ENCODE measurements around the gene ANO5. TPM values are rescaled to one million over a fixed set of nuclear protein-coding genes. Genes with fewer than 3 reads are reported as not detected.

Gene ANO5
- total RNA-seq, 1 experiment from 2014 or later = 4.3 TPM

DNA sequence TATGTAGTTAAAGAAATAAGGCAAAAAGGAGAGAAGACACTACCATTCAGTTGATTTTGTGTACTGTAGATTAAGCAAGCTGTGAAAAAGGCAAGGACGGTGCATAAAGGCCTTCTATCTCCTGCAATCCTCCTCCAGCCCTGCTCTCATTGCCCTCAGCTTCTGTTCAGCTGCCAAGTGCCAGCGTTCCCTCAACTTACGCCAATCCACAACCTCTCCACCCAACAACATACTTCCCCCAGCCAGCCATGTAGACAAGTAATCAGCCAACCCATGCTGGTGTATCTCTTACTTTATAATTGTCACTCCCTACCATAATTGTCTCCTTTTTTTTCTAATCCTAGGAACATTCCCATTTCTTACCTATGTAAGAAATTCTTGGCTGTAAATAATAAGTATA, 30.1 kb upstream of the ANO5 start:
- H3K27ac Mint-ChIP-seq (ENCODE audit: unreplicated experiment) = no peak overlapping the region
- H3K4me1 Mint-ChIP-seq (ENCODE audit: low read depth, unreplicated experiment) = no peaks in the 10 kb centered on the region
- peaks cover 12% of the 10 kb centered on the region for H3K27me3 Mint-ChIP-seq (ENCODE audit: unreplicated experiment)
- H3K9me3 Mint-ChIP-seq (ENCODE audit: low read depth, unreplicated experiment) = no peaks in the 10 kb centered on the region
- no peaks in the 10 kb centered on the region for H3K36me3 Mint-ChIP-seq (ENCODE audit: insufficient read depth, unreplicated experiment)
- TF ChIP-seq CTCF (IDR thresholded peaks at IDR 0.05; ENCODE audit: unreplicated experiment) = no peak
- intact Hi-C loops (cut with micrococcal nuclease; ENCODE audit: unreplicated experiment) = no loop called here
- no peak for DNase-seq
- H3K4me3 Mint-ChIP-seq (ENCODE audit: low read depth, unreplicated experiment) = no peak overlapping the region
- BruUV-seq (replicated peaks) = no TSS peak
- CTCF ChIA-PET = no interaction called here

- DNase-seq = no peak
- Mint-ChIP-seq H3K4me3 (ENCODE audit: low read depth, unreplicated experiment) (no peak overlapping the region), H3K9me3 (ENCODE audit: low read depth, unreplicated experiment) (no peaks in the 10 kb centered on the region), H3K27ac (ENCODE audit: unreplicated experiment) (no peak overlapping the region), H3K27me3 (ENCODE audit: unreplicated experiment) (peaks cover 5% of the 10 kb centered on the region), H3K36me3 (ENCODE audit: insufficient read depth, unreplicated experiment) (no peaks in the 10 kb centered on the region), H3K4me1 (ENCODE audit: low read depth, unreplicated experiment) (no peaks in the 10 kb centered on the region)
- no TSS peak for BruUV-seq (replicated peaks)
- CTCF ChIA-PET = no interaction called here
- TF ChIP-seq CTCF (IDR thresholded peaks at IDR 0.05; ENCODE audit: unreplicated experiment) = no peak
- intact Hi-C loops (cut with micrococcal nuclease; ENCODE audit: unreplicated experiment) = no loop called here
These were observed 29.5 kb upstream of the ANO5 start for GRCh38 chr11:22163394-22163797.

DNA sequence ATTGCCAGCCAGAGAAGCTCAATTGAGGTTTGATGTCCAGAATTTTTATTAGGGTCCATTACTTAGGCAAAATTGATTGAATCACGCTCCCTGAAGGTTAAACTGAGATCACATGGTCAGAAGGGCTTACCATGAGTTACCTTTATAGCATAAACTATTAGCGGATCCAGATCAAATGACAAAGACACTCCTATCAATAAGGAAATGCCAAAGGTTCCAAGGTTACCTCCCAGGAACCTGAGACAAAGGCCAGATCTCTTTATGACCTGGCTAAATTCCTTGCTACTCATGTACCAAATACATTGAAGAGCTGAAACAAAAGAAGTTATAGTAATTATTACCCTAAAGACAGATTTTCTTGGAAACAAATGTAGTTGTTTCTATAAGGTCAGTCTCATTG, 27.8 kb upstream of the ANO5 start:
- H3K36me3 Mint-ChIP-seq (ENCODE audit: insufficient read depth, unreplicated experiment) = no peaks in the 10 kb centered on the region
- H3K4me3 Mint-ChIP-seq (ENCODE audit: low read depth, unreplicated experiment) = no peak overlapping the region
- BruUV-seq (replicated peaks) = no TSS peak
- H3K4me1 Mint-ChIP-seq (ENCODE audit: low read depth, unreplicated experiment) = no peaks in the 10 kb centered on the region
- no peak overlapping the region for H3K27ac Mint-ChIP-seq (ENCODE audit: unreplicated experiment)
- DNase-seq = no peak
- TF ChIP-seq CTCF (IDR thresholded peaks at IDR 0.05; ENCODE audit: unreplicated experiment) = no peak
- no peaks in the 10 kb centered on the region for H3K9me3 Mint-ChIP-seq (ENCODE audit: low read depth, unreplicated experiment)
- CTCF ChIA-PET = no interaction called here
- H3K27me3 Mint-ChIP-seq (ENCODE audit: unreplicated experiment) = no peaks in the 10 kb centered on the region
- intact Hi-C loops (cut with micrococcal nuclease; ENCODE audit: unreplicated experiment) = no loop called here

GRCh38 chr11:22165759-22166513, 26.9 kb upstream of the ANO5 start:
- Mint-ChIP-seq H3K9me3 (ENCODE audit: low read depth, unreplicated experiment) (no peaks in the 10 kb centered on the region), H3K36me3 (ENCODE audit: insufficient read depth, unreplicated experiment) (no peaks in the 10 kb centered on the region), H3K4me1 (ENCODE audit: low read depth, unreplicated experiment) (no peaks in the 10 kb centered on the region), H3K27ac (ENCODE audit: unreplicated experiment) (no peak overlapping the region), H3K4me3 (ENCODE audit: low read depth, unreplicated experiment) (no peak overlapping the region), H3K27me3 (ENCODE audit: unreplicated experiment) (no peaks in the 10 kb centered on the region)
- intact Hi-C loops (cut with micrococcal nuclease; ENCODE audit: unreplicated experiment) = no loop called here
- BruUV-seq (replicated peaks) = no TSS peak
- CTCF ChIA-PET = no interaction called here
- TF ChIP-seq CTCF (IDR thresholded peaks at IDR 0.05; ENCODE audit: unreplicated experiment) = no peak
- DNase-seq = no peak

Measured in Calu3 (cell line).